Progenitor cell of endocrine pancreas (in vitro differentiated cells): ENCODE data around the gene POC1A. TPM values are rescaled to one million over a fixed set of nuclear protein-coding genes. Genes with fewer than 3 reads are reported as not detected.

Source experiments
- DNase-seq: peaks from one replicate; pipeline ENCODE4 v3.0.0; 2021; ENCODE audit warnings: low spot score; ENCODE audit not compliant: unreplicated experiment
- H3K27ac Mint-ChIP-seq: 2 replicates; pipeline ENCODE4 v1.8.0; 2021; ENCODE audit warnings: mild to moderate bottlenecking, moderate library complexity, mixed read lengths
- H3K27me3 Mint-ChIP-seq: 2 replicates; pipeline ENCODE4 v1.8.0; 2021; ENCODE audit warnings: mixed read lengths
- H3K36me3 Mint-ChIP-seq: 2 replicates; pipeline ENCODE4 v1.8.0; 2022; ENCODE audit warnings: mixed read lengths; ENCODE audit not compliant: insufficient read depth
- H3K4me1 Mint-ChIP-seq: 2 replicates; pipeline ENCODE4 v1.8.0; 2021; ENCODE audit warnings: low read depth, mixed read lengths
- H3K4me3 Mint-ChIP-seq: 2 replicates; pipeline ENCODE4 v1.8.0; 2021; ENCODE audit warnings: low read depth, mild to moderate bottlenecking, moderate library complexity, mixed read lengths
- H3K9me3 Mint-ChIP-seq: 2 replicates; pipeline ENCODE4 v1.8.0; 2021; ENCODE audit warnings: low read depth, mixed read lengths
- total RNA-seq: library from RNA; stranded (reverse); gene quantifications from 2 replicates; pipeline ENCODE4 v1.2.1, GENCODE V29; 2021
- TF ChIP-seq, protein P1 (sequence below): fragments of 200-600 bp; sonication (generic); IDR thresholded peaks from one replicate; pipeline ENCODE4 v1.5.0; 2021; ENCODE audit warnings: antibody characterized with exemption, mild to moderate bottlenecking; ENCODE audit not compliant: unreplicated experiment

Gene POC1A
- total RNA-seq, 1 donor from 2014 or later: 14.5 TPM

DNA sequence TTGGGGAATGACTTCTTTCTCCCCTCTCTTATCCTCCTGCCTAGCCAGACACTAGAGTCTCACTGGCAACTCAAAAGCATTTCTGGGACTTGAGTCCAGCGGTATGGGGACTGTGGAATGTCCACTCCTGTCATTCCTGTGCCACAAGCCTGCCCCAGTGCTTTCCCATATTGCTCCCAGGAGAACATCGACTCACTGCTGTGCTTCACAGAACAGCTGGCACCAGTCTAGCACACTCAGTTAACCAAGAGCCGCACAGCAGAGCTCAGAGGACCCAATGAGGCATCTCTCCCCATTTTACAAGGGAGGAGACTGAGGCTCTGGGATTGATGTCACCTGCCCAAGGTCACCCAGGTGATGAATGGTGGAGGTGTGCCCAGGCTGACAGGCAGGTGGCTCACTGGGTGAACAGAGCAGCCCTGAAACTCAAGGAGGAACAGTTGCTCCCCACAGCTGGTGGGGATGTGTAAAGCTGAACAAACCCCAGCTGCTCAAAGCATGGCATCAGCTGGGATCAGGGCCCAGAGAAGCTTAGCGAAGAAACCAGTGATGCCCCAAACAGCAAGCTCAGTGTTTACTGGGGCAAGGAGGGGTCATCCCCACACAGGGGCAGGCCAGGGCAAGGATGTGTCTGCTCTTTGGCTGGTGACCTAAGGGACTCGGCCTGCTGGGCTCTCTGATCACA lies 62.5 kb downstream of the POC1A start:
- Mint-ChIP-seq H3K9me3 (no peaks in the 10 kb centered on the region), H3K27ac (peak overlapping the region; percentile 1), H3K27me3 (no peaks in the 10 kb centered on the region), H3K36me3 (peaks cover 1% of the 10 kb centered on the region), H3K4me3 (no peak overlapping the region), H3K4me1 (peaks cover 6% of the 10 kb centered on the region)
- DNase-seq: no peak
- TF ChIP-seq, protein P1, sequence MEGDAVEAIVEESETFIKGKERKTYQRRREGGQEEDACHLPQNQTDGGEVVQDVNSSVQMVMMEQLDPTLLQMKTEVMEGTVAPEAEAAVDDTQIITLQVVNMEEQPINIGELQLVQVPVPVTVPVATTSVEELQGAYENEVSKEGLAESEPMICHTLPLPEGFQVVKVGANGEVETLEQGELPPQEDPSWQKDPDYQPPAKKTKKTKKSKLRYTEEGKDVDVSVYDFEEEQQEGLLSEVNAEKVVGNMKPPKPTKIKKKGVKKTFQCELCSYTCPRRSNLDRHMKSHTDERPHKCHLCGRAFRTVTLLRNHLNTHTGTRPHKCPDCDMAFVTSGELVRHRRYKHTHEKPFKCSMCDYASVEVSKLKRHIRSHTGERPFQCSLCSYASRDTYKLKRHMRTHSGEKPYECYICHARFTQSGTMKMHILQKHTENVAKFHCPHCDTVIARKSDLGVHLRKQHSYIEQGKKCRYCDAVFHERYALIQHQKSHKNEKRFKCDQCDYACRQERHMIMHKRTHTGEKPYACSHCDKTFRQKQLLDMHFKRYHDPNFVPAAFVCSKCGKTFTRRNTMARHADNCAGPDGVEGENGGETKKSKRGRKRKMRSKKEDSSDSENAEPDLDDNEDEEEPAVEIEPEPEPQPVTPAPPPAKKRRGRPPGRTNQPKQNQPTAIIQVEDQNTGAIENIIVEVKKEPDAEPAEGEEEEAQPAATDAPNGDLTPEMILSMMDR: no peak

DNA sequence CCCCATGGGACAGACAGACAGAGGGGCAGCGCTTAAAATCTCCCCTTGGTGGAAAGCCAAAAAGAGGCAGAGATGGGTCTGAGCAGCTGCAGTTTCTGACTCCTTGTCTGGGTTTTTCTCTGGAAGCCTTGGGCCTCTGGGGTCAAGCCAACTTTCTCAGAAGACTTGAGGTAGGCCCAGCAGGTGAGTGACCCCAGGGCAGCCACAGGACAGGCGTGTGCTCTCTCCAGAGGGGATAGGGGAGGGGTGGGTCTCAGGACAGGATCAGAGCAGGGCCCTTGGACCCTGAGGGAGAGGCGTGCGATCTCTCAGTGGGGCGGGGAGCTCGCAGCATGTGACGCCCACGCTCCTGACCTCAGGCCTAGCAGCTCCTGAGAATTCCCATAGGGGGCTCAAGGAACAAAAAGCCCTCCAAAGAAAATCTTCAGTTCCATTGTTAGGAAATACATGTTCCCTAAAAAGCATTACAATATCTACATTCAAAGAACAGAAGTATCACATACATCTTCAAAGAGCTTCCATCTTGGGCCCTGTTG lies 63.2 kb downstream of the POC1A start:
- H3K4me1 Mint-ChIP-seq: peaks cover 6% of the 10 kb centered on the region
- no peaks in the 10 kb centered on the region for H3K27me3 Mint-ChIP-seq
- H3K36me3 Mint-ChIP-seq: peaks cover 1% of the 10 kb centered on the region
- H3K4me3 Mint-ChIP-seq: no peak overlapping the region
- H3K9me3 Mint-ChIP-seq: no peaks in the 10 kb centered on the region
- DNase-seq: no peak
- TF ChIP-seq, protein P1: peak; percentile 19
- peak overlapping the region; percentile 1 for H3K27ac Mint-ChIP-seq

DNA sequence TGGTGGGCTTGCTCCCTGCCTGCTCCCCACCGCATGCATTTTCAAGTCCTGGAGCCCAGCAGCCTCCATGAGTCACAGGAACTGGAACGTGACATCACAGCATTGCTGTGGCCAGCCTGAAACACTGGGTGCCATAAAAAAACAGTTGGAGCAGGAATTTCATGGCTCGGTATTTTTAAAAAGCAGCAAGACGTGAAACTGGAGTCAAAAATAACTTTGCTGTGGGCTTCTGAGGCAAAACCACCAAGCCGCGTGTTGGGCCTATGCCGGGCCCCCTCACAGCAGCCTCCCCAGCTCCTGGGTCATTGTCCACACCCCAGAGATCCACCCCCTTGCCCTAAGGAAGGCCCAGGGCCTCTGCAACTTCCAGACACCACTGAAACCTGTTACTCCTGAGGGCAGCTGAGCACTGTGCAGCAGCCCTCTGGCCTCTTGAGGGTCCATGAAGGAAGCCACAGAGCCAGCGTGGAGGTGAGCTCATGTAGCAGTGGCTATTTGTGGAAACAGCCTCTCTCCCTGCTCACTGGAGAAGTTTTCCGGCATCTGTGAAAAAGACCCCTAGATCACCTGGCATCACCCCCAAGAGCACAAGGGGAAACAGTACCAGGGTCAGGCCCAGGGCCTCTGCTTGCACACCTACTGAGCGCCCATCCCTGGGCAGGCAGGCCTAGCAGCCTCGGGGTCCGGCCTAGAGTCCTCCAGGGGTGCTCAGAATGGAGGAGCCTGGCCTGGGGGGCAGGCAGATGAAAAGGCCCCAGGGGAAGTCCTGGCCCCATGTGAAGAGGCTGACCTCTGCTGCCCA lies 63.9 kb downstream of the POC1A start:
- H3K4me1 Mint-ChIP-seq: peaks cover 6% of the 10 kb centered on the region
- H3K27ac Mint-ChIP-seq: no peak overlapping the region
- TF ChIP-seq, protein P1: no peak
- H3K9me3 Mint-ChIP-seq: no peaks in the 10 kb centered on the region
- H3K4me3 Mint-ChIP-seq: no peak overlapping the region
- H3K27me3 Mint-ChIP-seq: no peaks in the 10 kb centered on the region
- DNase-seq: no peak
- H3K36me3 Mint-ChIP-seq: peaks cover 1% of the 10 kb centered on the region

DNA sequence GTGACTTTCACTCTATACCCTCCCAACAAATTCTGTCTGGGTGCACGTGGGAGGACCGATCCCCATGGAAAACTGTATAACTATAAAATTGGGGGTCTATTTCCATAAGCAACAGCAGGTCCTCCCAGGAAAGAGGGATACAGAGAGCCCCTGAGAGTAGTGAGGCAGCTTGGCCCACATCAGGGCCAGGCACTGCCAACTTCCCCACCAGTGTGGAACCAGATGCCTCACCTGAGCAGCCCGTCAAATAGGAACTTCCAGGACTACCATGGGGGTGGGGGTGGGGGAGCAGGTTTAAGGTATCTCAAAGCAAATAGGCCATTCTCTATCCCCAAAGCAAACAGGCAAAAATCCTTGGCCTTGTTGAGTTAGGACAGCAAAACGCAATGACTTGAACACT lies 64.5 kb downstream of the POC1A start:
- Mint-ChIP-seq H3K27me3 (no peaks in the 10 kb centered on the region), H3K4me3 (no peak overlapping the region), H3K9me3 (no peaks in the 10 kb centered on the region), H3K4me1 (peaks cover 6% of the 10 kb centered on the region), H3K27ac (no peak overlapping the region), H3K36me3 (peaks cover 1% of the 10 kb centered on the region)
- TF ChIP-seq, protein P1: no peak
- no peak for DNase-seq
